ENCODE results near the gene RFTN2.

DNA sequence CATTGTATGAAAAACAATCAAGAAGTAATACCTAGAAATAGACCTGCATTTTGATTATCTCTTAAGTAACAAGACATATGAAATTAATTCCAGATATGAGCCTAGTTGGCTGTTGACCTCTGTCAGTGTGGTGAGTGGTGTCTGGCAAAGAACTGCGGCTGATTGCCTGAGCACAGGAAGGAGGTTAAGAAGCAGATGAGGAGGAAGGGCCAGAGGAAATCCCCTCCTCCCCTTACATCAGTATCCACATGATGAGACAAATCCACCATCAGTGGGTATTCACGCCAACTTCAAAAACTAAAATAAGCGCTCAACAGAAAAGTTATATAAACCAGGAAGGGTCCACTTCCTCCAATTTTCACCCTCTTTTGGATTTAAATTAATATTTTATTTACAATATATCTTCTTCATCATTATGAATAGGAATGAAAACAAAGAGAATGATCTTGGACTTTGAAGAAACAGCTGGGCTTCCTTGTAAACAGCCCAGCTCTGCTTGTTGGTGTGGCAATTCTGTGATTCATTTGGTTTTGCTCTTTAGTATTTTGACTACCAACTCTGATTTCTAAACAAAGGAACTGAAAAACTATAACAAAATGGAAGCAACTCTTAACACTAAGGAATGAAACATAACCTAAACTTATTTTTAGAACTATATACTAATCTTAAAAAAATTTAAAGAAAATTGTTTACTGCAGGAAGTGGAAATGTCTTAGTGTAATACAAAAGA is 27.3 kb downstream of the RFTN2 start:
- no peak for TF ChIP-seq POLR2AphosphoS5 (IDR thresholded peaks at IDR 0.05; ENCODE audit: borderline replicate concordance, low read depth, low read length)
- TF ChIP-seq EZH2 (IDR thresholded peaks at IDR 0.05), result no peak
- TF ChIP-seq FOXP2 (optimal IDR thresholded peaks at IDR 0.05; ENCODE audit: control extremely low read depth, extremely low read length, insufficient read depth), result no peak
